CD4-positive, alpha-beta T cell treated with Interleukin-17A for 1 hour (primary cell): ENCODE results near the gene EML3.
"Not testable (repeated sequence)": the region's sequence is repeated elsewhere in the genome, so short reads cannot be mapped to it uniquely, and the experiment has no call there.

Experiments used
- DNase-seq: peaks from one replicate; pipeline ENCODE4 v3.0.0-alpha.2; 2020

EML3 gene

DNA sequence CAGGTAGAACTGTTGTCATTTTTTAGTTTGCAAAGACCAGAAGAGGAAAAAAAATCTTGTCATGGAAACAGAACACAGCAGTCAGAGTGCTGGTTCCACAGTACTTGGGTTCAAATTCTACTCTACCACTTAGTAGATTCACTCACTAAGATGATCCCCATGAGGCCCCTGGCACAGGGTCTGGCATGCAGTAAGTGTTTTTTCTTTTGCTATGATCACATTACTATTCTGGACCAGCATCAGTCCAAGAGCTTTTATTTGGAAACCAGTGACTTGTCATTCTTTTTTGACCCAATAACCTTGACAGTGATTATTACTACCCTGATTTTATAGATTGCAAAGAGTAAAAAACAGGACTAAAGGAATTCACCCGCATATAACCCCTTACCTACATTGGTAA is 43.0 kb downstream of the EML3 start:
- no peak for DNase-seq

DNA sequence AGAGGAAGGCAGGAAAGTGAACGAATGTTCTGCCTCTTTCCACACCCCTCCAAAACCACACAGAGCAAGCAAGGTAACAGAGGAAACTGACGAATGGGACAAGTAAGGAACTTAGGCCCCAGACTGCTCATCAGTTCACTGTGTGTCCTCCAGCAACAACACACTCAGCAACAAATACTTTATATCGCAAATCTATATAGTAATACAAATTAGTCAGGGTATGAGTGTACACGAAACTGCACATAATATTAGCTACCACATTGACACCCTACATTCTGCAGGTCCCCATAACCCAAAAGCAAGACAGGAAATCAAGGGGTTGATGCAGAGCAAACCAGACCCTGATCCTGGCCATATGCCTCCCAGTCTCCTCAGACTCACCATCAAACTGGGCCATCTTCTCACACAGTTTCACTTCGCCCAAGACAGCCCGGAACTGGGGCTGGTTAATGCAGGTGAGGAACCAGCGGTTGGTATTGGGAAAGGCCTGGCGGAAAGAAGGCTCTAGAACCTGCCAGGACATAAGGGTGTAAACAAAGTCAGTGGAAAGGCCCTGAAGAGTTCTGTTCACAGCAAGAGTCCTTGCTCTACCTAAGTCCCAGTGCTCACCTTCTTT is 45.4 kb downstream of the EML3 start:
- DNase-seq: no peak

DNA sequence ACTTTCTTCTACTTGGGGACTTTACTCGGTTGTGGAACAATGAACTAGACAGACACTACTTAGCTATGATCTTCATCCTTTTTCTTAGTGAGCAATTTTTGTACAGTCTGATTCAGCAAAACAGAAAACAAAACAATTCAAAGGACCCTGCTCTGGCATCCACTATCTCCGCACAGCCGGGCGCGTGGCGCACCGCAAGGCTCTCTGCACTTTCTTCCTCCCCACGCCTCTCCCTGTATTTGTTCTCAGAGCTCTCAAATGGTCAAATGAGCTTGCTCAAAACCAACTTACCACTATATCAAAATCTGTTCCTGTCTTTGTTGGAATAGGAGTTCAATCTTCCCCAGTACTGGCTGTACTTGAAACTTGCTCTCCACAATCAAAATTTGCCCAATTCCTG is 46.3 kb downstream of the EML3 start:
- DNase-seq: no peak

DNA sequence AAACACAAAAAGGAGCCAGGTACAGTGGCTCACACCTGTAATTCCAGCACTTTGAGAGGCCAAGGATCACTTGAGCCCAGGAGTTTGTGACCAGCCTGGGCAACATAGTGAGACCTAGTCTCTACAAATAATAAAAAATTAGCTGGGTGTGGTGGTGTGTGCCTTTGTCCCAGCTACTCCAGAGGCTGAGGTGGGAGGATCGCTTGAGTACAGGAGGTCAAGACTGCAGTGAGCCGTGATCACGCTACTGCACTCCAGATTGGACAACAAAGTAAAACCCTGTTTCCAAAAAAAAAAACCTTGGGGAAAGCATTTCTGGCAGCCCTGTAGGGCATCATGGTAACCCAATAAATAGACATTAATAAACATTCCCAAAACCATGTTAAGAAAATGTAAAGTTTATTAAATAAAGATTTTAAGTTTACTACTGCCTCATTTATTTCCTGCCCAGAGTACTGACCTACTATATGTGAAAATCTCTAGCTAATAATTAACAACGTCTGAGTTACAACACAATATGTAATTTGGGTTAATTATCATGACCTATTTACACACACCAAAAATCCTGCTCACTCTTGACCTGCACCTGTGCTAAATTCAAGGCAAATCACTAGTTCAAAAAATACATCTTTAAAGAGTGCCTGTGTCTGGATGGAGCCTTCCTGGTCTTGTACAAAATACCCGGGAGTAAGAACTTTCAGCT is 47.3 kb downstream of the EML3 start:
- DNase-seq: no peak

DNA sequence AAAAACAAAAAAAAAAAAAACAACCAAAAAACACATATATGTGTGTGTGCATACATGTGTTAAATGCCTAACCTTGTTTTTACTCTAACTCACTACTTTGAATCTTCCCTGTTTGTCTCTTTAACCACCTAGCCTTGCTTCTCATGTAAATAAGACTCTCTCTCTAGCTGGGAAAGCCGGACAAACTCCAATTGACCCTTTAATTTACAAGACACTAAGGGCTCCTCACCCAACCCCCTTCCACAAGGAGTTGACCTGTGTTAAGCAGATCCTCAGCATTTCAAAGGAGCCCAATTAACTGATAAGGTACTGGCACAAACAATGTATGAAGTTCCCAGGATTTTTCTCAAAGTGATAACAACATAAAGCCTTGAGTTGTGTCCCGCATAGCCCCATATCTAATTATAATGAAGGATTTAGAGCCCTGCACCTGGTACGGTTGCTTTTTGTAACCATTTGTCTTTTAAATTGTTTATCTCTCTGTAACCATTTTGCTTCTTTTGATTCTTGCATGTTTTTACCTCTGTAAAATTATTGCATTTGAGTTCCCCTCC is 50.8 kb downstream of the EML3 start:
- DNase-seq: not testable (repeated sequence)

DNA sequence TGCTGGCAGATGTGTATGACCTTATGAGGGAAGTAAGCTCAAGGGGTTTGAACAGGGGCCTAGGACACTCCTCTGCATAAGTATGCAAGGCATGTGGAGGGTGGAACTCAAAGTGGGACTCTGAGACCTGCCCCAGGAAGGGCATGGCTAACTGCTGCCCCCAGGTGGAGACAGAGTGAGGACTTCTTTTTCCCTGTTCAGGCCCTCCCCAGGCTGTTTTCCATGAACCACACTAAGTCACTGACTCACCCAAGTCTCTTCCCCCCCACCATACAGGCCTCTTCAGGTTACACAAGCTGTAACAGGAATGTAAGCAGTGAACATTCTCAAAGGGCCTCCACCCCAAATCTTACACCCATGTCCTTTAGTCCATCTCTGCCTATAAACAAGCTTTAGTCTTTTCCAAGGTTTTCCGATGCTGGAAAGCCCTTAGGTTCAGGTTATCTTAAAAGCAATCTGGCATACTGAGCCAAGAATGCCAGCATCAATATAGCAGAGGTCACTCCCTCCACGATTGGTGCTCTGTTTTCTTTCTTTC is 51.9 kb downstream of the EML3 start:
- DNase-seq: peak; percentile 87

DNA sequence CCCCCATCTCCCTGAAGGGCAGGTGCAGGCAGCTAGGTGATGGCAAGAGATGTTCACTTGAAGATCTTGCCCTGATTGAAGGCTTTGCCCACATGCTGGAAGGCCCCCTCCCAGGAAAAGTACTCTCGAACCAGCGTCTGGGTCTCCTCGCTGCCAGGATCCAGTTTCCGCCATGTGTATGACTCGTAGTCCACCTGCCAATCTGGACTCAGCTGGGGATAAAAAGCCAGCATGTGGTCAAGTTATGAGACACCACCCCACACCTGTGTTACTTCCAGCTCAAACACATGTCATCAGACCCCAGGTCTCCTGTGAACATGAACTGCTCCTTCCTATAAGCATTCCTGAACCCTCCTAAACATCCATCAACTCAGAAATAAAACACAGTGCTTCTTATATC is 52.9 kb downstream of the EML3 start:
- not testable (repeated sequence) for DNase-seq

DNA sequence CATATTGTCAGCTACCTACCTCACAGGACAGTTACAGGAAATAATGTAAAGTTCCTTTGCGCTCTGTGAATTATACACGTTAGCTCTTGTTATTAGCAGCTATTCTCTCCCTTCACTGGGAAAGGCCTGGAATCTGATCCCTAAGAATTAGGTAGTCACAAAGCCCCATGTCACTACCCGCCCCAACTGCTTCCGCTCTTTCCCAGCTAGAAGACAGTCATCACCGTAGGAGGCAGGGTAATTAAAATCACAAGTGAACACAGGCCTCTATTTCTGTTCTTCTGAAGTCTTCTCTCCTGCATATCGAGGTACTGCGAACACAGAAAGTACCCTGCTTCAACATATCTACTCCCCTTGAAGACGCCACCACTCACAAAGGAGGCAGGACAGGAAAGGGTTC is 53.4 kb downstream of the EML3 start:
- DNase-seq: no peak

DNA sequence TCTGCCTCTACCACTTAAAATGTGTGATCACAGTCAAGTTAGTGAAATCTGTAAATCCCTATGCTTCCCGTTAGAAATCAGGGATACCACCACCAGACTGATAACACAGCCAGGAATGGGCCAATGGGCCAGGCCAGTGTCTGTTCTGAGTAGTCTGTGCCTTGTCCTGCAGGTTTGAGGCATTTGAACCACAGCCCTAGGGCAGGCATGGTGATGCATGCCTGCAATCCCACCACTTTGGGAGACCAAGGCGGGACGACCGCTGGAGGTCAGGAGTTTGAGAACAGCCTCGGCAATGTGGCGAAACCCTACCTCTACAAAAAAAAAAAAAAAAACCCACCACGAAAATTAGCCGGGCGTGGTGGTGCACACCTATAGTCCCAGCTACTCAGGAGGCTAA is 53.9 kb downstream of the EML3 start:
- DNase-seq: no peak

DNA sequence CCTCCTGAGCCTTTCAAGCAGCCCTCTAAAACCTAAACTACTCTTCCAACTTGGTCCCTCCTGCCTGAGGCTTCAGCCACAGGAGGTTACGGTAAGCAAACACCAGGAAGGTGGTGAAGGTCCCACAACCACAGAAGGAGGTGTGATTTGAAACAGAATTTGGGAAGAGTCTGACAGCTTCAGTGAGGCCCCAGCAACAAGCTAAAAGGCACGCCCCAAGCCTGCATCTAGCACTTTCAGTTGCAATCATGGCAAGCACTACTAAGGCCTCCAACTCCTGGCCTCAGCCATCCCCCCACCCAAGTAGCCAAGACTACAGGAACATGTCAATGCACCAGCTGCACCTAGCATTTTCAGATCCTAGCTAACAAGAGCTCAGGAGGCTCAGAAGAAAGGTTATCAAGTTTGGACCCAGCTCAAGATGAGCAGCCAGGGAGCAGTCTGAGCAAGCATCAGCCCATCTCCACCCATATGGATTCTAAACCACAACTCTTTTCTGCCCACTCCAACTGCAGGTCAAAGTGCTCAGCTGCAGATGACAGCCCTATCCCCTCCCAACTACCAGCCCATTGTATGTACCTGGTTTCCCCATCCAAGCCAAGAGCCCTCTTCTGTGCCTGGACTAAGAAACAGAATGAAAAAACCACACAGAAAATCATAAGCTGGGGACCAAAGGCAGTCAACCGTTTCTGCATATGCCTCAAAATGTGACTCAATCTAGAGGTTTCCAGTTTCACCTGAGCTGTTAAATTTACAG is 55.5 kb downstream of the EML3 start:
- DNase-seq: peak; percentile 76

DNA sequence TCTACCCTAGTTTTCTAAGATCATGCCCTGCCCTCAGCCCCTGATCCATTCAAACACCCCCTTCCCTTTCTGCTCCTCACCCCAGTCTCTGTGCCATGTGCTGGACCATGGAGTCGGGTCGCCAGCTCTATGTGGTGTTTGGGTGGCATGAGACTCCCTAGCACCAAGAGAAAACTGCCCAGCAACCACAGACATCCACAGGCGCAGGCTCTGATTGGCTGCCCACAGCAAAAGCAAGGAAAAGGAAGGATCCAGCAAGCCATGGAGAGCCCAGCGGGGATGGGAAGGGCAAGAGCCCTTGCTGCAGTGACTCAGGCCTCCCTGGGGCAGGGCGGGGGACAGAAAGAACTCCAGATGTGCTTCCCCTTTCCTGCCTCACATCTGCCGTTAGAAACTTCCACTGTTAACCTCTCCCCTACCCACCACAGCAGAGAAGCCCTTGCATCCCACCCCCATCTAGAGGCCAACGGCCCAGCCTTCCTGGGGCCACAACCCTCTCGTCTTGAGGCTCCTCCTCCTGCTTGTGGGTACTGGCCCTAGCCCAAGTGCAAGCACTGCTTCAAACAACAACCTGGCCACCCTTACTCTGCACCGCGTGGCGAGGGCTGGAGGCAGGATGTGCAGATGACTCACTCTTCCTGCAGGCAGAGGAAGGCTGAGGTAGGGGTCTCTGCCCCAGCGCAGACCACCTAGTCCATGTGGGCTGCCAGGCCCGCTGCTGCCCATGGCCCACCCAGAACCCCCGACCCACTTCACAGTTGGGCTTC is 56.3 kb downstream of the EML3 start:
- peak; percentile 91 for DNase-seq

DNA sequence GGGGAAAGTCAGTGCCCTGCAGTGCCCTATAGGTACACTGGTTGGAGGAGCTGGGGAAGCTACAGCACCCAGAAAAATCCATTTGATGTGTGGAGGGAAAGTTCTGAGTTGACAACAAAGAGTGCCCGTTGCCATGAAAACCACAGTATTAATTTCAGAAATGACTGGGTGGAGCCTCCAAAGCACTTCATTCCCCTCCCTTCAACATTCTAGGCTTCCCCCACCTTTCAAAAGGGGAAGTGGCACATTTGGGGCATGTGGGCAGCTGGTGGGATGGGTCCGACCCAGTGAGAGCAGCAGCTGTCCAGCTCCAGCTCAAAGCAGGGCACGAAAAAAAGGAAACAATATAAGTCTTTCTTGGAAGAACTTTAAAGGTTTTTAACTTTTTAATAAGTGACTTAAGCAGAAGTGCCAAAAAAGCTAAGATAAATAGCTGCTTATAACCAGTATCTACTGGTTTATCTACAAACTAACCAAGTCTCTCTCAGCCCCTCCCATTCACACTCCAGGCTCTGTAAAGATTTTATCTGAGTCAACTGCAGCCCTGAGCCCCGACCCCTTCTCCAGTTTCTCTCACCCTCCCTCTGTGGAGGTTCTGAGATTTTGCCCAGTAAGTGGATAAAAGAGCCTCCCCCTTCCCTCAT is 57.0 kb downstream of the EML3 start:
- peak; percentile 95 for DNase-seq

DNA sequence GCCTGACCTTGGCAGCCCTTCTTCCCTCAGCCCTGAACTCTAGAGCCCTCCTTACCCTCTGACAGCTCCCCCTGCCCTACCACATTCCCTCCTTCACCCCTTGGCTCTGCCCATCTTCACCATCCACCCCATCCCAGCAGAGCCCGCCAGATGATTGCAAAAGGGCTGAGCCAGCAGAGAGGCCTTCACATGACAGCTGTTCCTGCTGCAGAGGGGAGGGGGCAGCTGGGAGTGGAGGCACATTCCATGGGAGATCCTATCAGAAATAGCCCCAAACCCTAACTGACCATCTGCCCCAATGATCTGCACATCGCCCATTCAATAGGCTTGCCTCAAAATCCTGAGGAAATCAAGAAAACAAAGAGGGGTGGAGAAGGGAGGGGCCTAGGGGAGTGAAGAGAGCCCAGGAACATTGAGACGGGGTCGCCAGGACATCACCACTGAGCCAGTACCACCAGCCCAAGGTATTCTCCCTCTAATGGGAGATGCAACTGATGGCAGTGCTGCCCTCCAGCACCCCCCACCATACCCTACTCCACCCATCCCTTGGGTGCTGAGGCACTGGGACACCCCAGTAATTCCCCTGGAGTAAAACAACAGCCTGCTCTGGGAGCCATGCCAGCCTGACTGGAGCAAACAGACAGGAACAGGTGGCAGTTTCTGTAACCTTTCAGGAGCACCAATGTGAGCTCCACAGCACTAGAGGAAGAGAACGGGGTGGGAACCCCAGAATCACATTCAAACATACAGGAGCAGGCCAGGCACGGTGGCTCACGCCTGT is 58.0 kb downstream of the EML3 start:
- DNase-seq: peak; percentile 38

DNA sequence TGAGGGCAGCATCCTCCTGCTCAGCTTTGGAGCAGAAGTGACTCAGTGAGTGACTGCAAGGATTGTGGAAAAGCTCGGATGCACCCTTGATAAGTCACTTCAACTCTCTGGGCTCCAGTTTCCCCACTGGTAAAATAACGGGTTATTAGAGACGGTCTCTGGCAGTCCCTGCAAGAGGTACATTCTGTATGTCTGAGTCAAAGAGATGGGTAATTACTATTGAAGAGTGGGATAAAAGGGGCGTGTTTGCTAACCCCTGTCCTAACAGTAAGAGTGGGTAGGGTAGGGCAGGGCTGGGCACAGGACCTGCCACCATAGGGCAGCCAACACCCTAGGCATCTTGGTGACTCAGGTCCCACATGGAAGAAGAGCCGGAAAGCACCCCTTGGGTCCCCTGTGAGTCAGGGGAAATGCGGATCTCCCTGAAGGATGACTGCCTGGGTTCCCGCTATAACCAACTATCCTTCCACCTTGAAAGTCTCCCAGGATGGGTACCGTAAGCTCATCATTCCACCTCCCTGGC is 58.7 kb downstream of the EML3 start:
- DNase-seq: peak; percentile 43

DNA sequence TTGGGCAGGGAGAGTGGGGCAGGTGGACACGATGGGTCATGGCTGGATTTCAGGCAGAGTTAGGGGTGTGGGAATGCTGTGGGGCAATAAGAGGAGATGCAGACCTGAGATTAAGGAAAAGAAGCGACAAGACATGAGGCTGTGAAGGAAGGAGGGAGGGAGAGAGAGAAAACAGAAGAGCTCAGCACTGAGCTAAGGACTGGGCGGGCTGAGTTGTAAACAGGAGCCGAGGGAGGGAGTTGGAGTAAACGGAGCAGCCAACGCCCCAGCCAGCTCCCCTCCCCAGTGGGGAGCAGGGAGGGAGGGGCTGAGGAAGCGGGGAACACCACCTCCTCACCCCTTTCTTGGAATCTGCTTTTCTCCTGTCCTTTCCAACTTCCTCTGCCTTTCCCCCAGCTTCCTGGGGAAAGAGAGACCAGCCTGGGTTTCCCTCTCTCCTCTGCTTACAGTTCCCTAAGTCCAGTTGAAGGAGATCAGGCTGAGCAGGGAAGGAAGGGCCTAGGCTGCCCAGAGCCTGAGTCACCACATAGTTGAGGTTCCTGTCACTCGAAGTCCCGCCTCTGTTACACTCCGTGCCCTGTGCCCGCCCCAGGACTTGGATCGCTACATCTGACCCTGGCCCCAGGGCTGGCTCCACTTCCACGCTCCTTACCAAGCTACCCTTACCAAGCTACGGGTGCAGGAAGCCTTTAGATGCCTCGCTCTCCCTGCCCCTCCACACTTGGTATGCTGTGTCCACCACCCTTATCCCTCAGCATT is 59.3 kb downstream of the EML3 start:
- peak; percentile 90 for DNase-seq

DNA sequence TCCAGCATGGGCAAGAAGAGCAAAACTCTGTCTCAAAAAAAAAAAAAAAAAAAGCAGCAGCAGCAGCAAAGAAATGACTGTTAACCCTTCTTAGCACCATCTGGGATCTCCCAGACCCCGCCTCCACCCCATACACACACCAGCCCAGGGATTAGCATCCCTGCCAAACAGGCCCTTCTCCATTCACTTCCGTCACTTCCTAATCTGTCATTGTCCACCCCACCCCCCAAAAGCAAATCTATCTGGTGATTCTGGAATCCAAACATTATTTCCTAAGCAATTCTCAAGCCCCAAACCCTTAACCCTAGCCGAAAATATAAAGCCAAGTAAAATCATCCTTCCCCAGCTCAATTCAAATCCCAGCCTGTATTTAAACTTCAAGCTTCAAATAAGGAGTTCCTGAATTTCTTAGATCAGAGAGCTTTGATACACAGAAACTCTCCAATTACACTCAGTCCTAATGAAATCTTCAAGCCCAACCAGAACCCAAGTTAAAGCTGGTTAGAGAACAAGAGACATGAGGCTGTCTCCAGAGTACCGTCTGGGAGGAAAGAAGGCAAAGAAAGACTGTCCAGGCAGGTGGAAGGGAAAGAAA is 60.0 kb downstream of the EML3 start:
- DNase-seq: peak; percentile 45
